GM19193 (cell line): Measurements from ENCODE around the gene CAMK1G.

Source experiments
- POLR2A ChIP-seq: IDR thresholded peaks from 4 replicates; pipeline ENCODE4 v1.6.1; 2011; ENCODE audit not compliant: insufficient read depth, insufficient read length; ENCODE audit errors: extremely low read depth

CAMK1G gene

GRCh38 chr1:209589440-209589839 lies 5.9 kb downstream of the CAMK1G start:
- no peak for TF ChIP-seq POLR2A

GRCh38 chr1:209589863-209590262 lies 6.3 kb downstream of the CAMK1G start:
- TF ChIP-seq POLR2A = no peak

- TF ChIP-seq POLR2A = no peak
Observed at GRCh38 chr1:209590405-209590804, 6.9 kb downstream of the CAMK1G start.

GRCh38 chr1:209593747-209594146 lies 10.2 kb downstream of the CAMK1G start:
- TF ChIP-seq POLR2A = no peak

GRCh38 chr1:209594440-209594839 lies 10.9 kb downstream of the CAMK1G start:
- no peak for TF ChIP-seq POLR2A

GRCh38 chr1:209595028-209595427 lies 11.5 kb downstream of the CAMK1G start:
- no peak for TF ChIP-seq POLR2A

- no peak for TF ChIP-seq POLR2A
Observed at GRCh38 chr1:209595599-209596285, 12.2 kb downstream of the CAMK1G start.

- TF ChIP-seq POLR2A = no peak
Observed at GRCh38 chr1:209597499-209597898, 14.0 kb downstream of the CAMK1G start.

GRCh38 chr1:209598227-209598626 lies 14.7 kb downstream of the CAMK1G start:
- TF ChIP-seq POLR2A = no peak

- no peak for TF ChIP-seq POLR2A
Observed at GRCh38 chr1:209600541-209600940, 17.0 kb downstream of the CAMK1G start.

GRCh38 chr1:209601809-209602657 lies 18.5 kb downstream of the CAMK1G start:
- TF ChIP-seq POLR2A = no peak

- TF ChIP-seq POLR2A = no peak
Observed at GRCh38 chr1:209603877-209604276, 20.4 kb downstream of the CAMK1G start.

- TF ChIP-seq POLR2A = no peak
Observed at GRCh38 chr1:209607102-209607794, 23.7 kb downstream of the CAMK1G start.

GRCh38 chr1:209607795-209608178 lies 24.3 kb downstream of the CAMK1G start:
- TF ChIP-seq POLR2A = no peak

- TF ChIP-seq POLR2A = no peak
Observed at GRCh38 chr1:209609041-209609790, 25.7 kb downstream of the CAMK1G start.
